GM12872 (cell line): Measurements from ENCODE around the gene ADRB1.

ENCODE experiments used
- TF ChIP-seq, protein P1 (sequence below): IDR thresholded peaks from 3 replicates; pipeline ENCODE4 v1.5.1; 2011; ENCODE audit warnings: low read depth, mild to moderate bottlenecking, low read length, moderate library complexity; ENCODE audit not compliant: insufficient read depth

ADRB1 gene

GRCh38 chr10:114009281-114009996, 34.2 kb upstream of the ADRB1 start:
- TF ChIP-seq, protein P1, sequence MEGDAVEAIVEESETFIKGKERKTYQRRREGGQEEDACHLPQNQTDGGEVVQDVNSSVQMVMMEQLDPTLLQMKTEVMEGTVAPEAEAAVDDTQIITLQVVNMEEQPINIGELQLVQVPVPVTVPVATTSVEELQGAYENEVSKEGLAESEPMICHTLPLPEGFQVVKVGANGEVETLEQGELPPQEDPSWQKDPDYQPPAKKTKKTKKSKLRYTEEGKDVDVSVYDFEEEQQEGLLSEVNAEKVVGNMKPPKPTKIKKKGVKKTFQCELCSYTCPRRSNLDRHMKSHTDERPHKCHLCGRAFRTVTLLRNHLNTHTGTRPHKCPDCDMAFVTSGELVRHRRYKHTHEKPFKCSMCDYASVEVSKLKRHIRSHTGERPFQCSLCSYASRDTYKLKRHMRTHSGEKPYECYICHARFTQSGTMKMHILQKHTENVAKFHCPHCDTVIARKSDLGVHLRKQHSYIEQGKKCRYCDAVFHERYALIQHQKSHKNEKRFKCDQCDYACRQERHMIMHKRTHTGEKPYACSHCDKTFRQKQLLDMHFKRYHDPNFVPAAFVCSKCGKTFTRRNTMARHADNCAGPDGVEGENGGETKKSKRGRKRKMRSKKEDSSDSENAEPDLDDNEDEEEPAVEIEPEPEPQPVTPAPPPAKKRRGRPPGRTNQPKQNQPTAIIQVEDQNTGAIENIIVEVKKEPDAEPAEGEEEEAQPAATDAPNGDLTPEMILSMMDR: no peak

DNA sequence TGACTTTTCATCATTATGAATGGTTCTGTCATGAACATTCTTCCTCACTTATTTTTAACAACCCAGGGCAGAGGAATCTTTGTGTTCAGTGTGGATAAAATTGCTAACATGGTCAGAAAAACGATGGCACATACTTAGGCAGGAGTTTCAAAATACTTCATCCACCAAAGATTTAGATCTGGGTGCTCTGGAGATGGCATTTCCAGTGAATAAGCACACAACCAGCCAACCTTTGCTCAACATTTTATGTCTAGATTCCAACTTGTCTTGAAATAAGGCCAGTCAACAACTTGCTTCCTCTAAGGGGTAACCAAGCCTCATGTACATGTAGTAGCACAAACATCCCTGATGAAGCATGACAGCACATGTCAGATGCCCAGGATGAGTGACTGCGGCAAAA, 33.4 kb upstream of the ADRB1 start:
- TF ChIP-seq, protein P1: no peak

GRCh38 chr10:114012650-114013049, 31.0 kb upstream of the ADRB1 start:
- TF ChIP-seq, protein P1: no peak

- TF ChIP-seq, protein P1: no peak
Observed at GRCh38 chr10:114015708-114016107, 28.0 kb upstream of the ADRB1 start.

DNA sequence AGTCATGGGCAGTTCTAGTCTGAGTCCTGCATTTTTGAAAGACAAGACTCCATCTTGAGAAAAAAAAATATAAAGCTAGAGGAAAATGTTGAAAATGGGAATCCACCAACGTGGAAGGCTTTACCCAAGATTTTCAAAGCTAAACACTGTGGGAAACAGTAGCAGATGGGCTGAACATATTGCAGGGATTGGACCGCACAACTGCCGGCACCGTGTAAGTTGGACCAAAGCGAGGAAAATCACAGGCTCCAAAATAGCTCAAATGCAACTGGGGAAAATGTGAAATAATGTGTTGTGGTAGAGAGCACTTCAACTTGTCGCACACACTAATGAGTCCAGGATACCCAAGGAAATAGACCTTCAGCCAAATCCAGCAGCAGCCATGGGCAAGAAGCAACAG, 26.4 kb upstream of the ADRB1 start:
- TF ChIP-seq, protein P1: no peak

- TF ChIP-seq, protein P1: no peak
Observed at GRCh38 chr10:114017873-114018272, 25.8 kb upstream of the ADRB1 start.

GRCh38 chr10:114019226-114019625, 24.4 kb upstream of the ADRB1 start:
- TF ChIP-seq, protein P1: no peak
